Activated CD8-positive, alpha-beta memory T cell treated with anti-CD3 and anti-CD28 coated beads, Interleukin-2, amount 50 U/mL, for 4 hours (primary cell): ENCODE results near the gene SCAP.
"Not testable (repeated sequence)": the region's sequence is repeated elsewhere in the genome, so short reads cannot be mapped to it uniquely, and the experiment has no call there.

Source experiments
- DNase-seq: peaks from one replicate; pipeline ENCODE4 v3.0.0-alpha.2; 2020

The SCAP gene

DNA sequence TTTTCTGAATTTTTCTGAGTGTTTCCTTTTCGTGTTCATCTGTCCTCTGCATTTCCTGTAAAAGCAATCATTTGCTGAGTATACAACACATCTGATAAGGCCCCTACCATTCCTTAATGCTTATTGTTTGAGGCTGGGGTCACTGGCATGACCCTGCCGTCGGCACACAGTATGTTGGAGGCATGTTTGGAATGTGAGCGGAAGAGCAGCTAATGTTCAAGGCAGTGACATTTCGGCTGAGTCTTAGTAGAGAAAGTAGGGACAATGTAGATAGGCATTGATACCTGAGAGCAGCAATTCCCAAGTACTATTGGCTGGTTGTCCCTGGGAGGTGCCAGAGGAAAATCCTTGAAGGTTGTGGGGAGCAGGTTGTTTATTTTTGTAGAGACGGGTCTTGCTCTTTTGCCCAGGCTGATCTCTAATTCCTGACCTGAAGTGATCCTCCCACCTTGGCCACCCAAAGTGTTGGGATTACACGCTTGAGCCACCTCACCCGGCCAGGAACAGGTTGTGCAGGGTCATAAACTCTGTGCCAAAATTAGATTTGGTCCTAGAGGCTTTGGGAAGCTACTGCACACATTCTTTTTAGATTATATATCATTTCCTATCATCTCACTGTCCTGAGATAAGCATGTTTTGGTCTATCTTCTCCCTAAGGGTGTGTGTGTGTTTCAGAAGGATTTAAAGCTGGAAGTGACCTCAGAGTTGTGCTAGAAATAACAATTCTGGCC lies 81.4 kb downstream of the SCAP start:
- no peak for DNase-seq

GRCh38 chr3:47392933-47393332 lies 82.8 kb downstream of the SCAP start:
- DNase-seq, result no peak

- no peak for DNase-seq
Observed at GRCh38 chr3:47385796-47386195, 89.9 kb downstream of the SCAP start.

DNA sequence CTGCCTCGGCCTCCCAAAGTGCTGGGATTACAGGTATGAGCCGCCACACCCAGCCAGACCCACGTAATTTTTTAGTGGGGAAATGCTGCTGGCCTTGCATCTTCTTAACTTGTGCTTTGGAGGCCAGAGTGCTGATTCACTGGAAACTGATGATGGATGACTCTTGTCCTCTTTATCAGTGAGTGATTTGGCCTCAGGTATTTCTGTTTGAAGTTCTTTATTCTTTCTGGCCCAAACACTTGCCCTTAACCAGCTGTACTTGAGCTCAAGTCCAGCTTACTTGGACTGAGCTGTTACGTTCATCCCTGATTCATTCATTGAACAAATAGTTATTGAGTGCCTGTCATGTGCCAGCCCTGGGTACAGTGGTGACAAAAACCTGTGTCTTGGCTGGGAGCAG lies 90.7 kb downstream of the SCAP start:
- no peak for DNase-seq

DNA sequence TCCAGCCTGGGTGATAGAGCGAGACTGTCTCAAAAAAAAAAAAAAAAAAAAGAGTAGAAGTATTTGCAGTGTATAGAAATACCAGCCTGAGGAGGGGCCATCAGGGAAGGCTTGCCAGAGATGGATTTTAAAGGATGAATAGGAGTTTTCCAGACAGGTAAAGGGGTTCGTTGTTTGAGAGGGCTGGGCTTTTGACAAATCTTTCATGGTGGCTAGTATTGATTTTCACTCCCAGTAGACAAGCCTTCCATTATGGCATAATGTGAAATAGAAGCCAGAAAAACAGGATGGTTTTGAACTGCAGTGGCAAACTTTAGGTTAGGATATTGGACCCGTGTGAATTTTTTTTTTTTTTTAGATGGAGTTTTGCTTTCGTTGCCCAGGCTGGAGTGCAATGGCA lies 91.3 kb downstream of the SCAP start:
- no peak for DNase-seq

DNA sequence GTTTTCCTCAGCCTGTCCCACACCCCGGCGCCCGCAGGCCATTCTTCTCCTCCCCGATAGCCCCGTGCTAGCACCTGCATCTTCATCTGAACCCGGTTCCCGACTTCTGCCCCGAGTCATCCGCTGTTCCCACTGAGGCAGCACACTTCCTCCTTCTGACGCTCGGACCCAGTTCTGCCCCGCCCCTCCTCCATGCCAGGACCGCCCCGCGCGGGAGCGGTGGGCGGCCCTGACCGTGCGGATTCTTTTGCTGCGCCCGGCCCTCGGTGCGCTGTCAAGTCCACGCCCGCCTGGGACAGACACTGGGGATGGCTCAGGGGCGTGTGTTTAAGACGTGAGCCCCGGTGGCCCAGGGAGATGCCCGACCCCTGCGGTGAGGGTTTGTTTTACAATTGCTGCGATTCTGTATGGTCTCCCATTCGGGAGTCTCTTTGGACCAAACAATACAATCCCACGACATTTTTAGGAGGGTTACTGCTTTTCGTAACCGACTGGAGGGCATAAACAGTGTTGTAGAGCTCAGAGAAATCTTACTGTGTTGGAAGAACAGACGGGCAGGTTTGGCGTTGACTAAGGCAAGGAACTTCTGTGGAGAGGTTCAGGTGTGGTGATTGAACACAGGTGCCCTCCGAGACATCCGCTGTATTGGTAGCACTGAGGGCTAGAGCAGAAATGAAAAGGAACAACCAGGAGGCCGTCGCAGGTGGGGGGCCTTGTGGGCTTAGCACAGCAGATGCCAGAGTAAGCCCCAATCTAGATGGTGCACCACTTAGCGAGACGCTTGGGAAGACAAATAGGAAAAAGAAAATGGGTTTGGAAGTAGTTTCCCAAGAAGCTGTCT lies 94.2 kb downstream of the SCAP start:
- DNase-seq, result peak; percentile 74

- DNase-seq, result peak; percentile 97
Observed at GRCh38 chr3:47380601-47381316, 95.0 kb downstream of the SCAP start, which contains the start of gene PTPN23. Gene PTPN23, plus strand, starts transcription at chr3:47381021. Its CDS starts 76 bp downstream, at chr3:47381097.

GRCh38 chr3:47380026-47380600 lies 95.6 kb downstream of the SCAP start:
- DNase-seq, result no peak

DNA sequence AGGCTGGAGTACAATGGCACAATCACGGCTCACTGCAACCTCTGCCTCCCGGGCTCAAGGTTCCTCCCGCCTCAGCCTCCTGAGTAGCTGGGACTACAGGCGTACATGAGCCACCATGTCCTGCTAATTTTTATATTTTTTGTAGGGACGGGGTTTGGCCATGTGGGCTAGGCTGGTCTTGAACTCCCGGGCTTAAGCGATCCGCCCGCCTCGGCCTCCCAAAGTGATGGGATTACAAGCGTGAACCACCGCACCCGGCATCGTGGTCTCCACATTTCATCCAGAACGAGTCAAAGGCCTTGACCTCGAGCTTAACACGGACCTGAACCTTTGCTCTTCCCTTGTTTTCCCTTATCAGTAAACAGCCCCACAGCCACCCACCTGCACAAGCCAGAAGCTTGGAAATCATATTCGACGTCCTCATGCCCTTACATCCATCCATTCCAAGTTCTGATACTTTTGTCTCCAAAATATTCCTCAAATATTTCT lies 96.3 kb downstream of the SCAP start:
- DNase-seq, result no peak

DNA sequence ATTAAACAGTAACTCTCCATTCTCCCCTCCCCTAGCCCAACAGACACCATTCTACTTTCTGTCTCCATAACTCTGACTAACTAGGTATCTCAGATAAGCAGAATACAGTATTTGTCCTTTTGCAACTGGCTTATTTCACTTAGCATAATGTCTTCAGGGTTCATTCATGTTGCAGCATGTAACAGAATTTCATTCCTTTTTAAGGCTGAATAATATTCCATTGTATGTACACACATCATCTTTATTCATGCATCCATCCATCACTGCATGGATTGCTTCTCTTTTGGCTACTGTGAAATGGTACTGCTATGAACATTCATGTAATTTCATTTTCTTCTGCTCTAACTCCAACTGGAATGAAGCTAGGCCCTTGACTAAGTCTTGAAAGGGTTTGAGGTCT lies 96.9 kb downstream of the SCAP start:
- no peak for DNase-seq

GRCh38 chr3:47377186-47377585 lies 98.6 kb downstream of the SCAP start:
- DNase-seq, result no peak

DNA sequence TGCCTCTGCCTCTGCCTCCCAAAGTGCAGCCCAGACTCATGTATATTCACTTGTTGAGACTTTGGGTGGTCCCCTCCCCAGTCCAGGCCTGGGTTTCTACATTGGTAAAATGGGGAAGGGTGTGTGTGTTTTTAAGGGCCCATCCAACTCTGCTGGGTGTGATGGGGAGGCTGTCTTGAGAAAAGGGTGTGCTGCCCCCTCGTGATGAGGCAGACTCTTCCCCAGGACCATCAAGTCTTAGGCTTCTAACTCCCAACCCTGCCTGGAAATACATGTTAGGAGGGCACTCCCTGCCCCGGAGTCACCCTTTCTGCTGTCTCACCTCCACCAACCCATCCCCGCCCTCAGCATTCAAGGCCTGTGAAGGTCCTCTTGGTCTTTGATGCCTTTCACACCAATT lies 99.3 kb downstream of the SCAP start:
- no peak for DNase-seq

GRCh38 chr3:47374587-47374986 lies 101.2 kb downstream of the SCAP start:
- DNase-seq, result no peak

DNA sequence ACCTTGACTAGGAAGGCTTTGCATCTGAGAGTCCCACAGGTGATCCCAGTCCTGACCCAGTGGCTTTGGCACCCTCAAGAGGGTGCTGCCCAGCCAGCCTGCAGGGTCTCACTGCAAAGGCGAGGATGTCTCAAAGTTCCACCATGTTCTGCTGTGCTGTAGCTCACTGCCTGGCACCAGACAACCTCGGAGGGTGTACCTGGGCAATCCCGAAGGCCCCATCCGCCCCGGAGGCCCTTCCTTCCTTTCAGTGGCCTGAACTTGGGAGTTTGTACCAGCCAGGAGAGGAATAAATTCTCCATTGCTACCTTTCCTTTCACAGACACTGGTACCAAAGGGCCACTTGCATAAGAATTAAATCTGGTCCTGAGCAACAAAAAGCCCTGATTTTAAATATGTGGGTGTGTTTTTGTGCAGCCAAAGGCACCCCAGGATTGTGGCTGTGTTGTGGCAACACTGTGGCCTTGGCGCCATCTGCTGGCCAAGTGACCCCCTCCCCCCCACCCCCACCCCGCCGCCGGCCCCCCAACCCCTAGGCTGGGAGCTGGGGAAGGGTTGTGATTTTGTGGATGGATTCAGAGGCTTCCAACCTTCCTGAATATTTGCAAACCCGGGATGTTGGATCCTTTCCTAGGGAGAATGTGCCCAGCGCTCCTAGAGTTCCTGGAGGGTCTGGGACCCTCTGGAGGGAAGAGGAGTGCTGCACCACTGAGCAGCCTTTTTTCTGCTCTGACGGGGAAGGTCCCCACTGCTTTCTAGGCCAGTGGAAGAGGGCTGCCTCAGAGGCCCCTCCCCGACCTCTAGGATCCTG lies 104.6 kb downstream of the SCAP start:
- peak; percentile 24 for DNase-seq

DNA sequence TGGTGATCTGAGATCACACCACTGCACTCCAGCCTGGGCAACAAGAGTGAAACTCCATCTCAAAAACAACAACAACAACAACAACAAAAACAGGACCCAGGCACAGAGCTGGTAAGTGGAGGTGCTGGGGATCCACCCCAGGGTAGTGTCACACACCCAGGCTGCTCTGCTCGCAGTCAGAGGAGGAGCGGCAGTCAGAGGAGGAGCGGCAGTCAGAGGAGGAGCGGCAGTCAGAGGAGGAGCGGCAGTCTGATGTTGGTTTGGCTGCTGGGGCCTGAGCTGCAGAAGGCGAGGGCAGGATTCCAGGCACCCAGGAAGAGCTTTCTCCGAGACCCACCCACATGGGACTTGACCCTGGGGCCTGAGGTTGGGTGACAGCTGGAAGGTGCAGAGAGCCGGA lies 105.7 kb downstream of the SCAP start:
- not testable (repeated sequence) for DNase-seq

DNA sequence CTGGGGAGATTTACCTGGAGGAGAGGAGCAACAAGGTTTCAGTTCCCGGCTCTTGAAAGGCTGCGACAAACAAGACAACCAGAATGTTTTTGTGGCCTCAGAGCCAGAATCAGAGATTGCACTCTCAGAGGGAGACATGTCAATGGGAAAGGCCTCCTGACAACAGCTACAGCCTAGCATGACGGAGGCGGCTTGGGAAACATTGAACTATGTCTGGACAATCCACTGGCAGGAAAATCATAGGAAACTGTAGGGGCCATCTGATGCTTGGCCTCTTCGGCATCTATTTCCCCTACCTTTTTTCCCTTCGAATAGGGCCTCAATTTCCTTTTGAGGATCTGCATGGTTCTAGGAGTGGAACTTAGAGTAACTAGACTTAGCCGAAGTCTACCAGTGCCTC lies 108.1 kb downstream of the SCAP start:
- no peak for DNase-seq

GRCh38 chr3:47366833-47367232 lies 108.9 kb downstream of the SCAP start:
- DNase-seq, result no peak

- no peak for DNase-seq
Observed at GRCh38 chr3:47365213-47366153, 110.3 kb downstream of the SCAP start.
